Measurements from ENCODE around the gene CDC7.
"Not testable (repeated sequence)": the region's sequence is repeated elsewhere in the genome, so short reads cannot be mapped to it uniquely, and the experiment has no call there.

Gene CDC7

DNA sequence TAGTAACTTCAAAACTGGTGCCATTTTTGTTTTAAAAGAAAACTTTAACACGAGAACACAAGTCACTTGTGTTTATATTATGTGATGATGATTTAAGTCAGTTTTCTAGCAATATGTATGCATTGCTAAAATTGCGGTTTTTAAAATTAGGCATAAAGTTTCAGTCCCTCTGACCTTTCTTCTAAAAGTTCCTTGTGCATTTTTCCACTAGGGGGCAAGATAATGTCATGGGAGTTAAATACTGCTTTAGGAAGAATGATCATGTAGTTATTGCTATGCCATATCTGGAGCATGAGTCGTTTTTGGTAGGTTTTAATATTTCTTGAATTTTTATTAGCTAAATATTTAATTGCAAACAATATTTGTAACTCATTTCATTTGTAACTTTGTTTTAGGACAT, 10.7 kb downstream of the CDC7 start:
- no peak for DNase-seq (ENCODE audit: low spot score)

DNA sequence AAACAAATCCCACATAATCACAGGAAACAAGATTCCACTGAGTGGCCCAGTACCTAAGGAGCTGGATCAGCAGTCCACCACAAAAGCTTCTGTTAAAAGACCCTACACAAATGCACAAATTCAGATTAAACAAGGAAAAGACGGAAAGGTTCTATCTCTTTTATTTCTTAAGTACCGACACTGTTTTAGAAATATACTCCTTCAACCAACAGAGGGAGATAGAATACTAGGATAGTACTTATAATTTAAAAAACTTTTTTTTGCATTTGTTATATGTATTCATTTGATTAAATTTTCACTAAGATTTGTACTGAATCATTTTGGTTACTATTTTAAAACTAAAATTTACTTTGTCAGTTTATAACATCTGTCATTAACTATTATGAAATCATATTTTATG, 12.5 kb downstream of the CDC7 start:
- no peak for DNase-seq (ENCODE audit: low spot score)

DNA sequence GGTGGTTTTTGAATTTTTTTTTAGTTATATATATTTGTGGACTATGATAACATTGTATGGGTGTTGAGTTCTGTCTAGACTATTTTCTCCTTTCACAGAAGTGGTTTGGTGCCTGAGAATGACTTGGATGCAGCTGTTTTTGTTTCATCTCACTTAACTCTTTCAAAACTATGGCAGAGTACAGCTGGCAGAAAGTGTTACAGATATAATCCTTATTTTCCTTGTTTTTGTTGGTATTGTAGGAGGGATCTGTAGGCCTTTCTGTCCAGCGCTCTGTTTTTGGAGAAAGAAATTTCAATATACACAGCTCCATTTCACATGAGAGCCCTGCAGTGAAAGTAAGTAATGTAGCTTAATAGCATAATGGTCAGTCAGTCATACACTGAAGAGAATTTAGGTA, 13.1 kb downstream of the CDC7 start:
- no peak for DNase-seq (ENCODE audit: low spot score)

DNA sequence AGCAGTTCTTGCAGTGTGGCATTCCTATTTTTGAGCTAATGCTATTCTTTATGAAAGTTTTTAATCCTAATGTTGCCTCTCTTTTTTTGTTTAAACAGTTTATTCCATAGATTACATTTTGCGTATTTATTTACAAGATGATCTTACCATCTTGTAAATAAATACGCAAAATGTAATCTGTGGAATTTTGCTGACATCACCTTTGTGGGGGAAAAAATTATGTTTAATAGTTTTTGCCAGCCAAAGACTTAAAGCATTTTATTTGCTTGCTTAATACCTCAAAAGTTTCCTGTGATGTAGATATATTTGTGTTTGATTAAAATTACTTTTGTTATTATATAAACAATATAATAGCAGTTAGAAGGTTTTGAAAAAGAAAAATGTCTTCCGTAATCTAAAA, 15.3 kb downstream of the CDC7 start:
- no peak for DNase-seq (ENCODE audit: low spot score)

DNA sequence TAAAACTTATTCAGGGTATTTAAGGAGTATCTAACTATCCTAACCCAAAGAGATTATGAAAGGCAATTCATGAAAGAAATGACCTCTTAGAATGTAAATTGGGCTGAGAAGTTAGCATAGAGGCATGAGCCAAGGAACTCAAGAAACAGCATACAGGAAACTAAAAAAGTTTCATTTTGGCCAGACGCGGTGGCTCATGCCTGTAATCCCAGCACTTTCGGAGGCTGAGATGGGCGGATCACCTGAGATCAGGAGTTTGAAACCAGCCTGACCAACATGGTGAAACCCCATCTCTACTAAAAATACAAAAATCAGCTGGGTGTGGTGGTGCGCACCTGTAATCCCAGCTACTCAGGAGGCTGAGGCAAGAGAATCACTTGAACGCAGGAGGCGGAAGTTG, 16.0 kb downstream of the CDC7 start:
- not testable (repeated sequence) for DNase-seq (ENCODE audit: low spot score)

DNA sequence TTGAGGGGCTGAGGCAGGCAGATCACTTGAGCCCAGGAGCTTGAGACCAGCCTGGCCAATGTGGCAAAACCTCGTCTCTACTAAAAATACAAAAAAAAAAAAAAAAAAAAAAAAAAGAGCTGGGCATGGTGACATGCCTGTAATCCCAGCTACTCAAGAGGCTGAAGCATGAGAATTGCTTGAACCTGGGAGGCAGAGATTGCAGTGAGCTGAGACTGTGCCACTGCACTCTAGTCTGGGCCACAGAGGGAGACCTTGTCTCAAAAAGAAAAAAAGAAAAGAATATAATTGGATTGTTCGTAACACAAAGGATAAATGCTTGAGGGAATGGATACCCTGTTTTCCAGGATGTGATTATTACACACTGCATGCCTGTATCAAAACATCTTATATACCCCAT, 18.5 kb downstream of the CDC7 start:
- DNase-seq (ENCODE audit: low spot score), result not testable (repeated sequence)

DNA sequence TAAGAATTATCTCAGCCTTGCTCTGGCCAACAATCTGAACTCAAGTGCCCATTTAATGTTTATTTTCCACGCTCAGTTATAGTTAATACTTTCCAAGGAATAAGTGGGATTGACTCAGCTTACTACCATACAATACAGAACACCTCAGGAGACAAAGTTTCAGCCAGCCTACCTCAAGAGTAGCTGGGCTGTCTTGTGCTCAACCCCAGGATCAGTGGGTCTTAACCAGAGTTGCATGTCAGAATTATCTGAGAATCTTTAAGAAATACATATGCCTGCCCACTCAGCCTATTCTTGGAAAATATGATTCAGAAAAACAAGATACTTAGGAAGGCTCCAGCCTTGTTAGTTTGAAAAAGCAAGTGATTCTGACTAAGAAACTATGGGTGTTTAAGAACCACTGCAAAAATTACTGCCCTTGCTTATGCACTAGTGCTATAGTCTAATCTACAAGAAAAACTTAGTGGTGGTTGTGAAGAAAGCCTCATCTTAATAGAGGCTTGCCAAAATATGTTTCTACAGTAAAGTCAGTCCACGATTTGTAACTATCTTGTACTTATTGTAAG, 20.4 kb downstream of the CDC7 start:
- DNase-seq (ENCODE audit: low spot score), result no peak

DNA sequence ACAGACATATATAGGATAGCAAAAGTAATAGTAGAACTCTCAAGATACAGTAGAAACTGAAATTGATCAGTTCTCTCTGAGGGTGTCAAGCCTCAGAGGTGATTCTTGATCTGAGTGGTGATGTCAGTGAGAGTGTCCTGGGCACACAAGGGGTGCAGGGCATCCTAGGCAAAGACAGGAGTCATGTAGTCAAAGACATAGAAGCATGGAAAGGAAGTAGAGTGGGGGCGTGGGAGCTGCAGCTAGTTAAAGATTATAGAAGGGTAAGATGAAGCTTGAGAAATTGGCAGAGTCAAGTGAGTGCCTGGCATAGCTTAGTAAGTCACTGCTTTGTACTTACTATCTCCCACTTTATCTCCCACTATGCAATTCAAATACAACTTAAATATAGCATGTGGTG, 22.8 kb downstream of the CDC7 start:
- DNase-seq (ENCODE audit: low spot score), result no peak

DNA sequence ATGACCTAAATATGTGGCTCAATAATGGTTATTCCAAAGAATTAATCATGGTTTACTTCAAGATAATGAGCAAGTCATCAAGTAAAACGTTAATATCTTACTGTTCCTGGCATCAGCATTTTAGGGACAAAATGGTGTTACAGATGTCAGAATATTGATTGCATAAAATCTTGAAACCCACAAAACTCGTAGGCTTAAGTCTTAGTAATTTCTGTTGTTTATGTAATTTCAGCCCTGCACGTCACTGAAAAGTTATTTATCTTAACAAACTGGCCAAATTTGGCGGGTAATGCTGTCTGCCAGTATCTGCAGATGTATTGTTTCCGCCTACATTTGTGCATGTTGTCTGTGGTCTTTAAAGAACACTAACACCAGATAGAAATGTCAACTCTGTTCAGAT, 25.8 kb downstream of the CDC7 start:
- no peak for DNase-seq (ENCODE audit: low spot score)

DNA sequence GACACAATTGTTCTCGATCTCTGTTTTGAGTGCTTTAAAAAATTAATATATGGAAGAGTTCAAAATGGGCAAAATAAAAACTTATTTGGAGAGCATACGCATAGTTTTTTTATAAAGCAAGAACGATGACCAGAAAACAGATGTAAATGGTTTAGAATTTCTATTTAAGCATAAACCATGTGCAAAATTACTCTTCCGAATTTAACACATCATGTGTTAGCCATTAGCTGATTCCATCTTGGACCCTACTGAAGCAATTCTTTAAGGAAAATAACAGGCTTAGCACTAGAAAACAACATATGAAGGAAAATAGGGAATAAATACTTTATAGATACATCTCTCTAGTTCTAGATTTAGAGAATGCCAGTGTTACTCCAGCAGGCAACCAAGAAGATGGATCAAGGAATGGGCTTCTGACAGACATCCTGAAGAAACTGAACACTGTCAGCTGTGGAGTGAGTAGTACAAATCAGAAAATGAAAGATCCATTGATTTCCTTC, 26.7 kb downstream of the CDC7 start:
- no peak for DNase-seq (ENCODE audit: low spot score)

DNA sequence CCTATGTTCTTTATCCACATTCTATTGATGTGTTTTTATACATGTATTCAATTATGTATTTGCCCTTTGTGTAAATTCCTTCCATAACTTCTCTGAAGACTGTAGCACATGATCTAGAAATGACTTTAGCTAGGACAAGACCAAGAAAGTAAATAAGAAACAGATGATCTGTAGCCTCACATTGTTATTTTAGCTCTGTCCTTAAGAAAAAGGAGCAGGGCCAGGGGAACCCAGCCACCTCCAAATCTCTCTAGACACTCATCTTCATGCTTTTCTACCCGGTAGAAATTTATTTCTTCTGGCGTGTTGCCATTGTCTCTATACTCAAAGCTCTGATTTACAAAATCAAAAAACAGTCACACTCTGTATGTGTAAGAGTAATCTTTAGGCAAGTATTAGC, 27.1 kb downstream of the CDC7 start:
- DNase-seq (ENCODE audit: low spot score), result no peak

DNA sequence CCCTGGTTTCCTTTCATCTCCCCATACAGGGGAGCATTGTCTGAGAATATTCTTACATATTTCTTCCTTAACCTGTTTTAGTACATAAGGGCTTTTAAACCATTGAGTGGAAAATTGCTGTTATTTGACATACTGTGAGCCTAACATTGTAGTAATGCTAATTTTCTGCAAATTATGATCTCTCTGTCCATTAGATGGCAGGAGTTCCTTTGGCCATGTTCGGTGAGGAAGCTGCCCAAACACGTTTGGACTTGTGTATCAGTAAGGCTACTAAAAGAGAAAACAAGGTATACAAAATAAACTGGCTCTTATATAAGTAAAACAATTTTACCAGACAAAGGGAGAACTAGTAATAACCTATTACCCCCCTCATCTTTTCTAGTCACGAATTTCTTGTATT, 29.2 kb downstream of the CDC7 start:
- DNase-seq (ENCODE audit: low spot score), result no peak

DNA sequence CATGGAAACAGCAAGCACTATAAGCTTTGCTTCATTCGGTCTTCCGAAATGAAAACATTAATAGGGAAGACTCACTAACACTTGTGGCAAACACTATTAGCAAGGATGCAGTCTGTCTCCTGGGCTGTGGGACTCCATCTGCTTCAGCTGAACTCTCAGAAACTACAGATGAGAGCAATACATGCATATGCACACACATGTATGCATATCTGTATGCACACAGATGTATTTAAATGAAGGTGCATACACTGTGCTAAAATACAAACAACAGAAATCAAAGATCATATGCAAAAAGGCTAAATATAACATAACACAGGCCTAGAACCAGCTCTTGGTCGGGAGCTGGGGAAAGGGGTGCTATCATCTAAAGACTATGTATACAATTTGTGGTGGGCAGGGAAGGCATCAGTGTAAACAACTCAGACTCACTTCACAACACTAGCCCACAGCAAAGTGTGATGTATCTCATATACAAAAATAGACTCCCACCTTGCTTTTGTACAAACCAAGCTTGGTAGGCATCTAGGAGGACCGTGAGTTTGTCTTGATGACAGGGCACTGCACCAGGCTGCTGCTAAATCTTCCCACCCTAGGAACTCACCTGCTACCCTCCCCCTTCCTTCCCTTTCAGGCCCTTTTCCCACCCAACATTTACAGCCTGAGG, 32.8 kb downstream of the CDC7 start:
- no peak for DNase-seq (ENCODE audit: low spot score)

DNA sequence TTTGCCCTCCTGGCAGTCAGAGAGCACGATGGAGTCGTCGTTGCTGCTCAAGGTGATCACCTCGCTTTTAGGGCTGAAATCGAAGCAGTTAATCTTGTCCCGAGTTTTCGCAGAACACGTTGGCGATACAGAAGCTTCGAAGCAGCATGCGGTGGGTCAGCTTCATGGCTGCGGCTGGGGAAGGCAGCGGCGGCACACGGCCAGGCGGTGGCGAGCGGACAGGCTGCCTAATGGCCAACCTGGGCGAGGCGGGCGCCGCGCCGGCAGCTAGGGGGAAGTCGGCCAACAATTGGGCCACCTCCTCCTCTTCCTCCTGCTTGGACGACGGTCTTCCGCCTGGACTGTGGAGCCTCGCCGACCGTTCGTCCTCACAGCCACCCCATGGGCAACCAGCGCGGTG, 34.8 kb downstream of the CDC7 start:
- no peak for DNase-seq (ENCODE audit: low spot score)

DNA sequence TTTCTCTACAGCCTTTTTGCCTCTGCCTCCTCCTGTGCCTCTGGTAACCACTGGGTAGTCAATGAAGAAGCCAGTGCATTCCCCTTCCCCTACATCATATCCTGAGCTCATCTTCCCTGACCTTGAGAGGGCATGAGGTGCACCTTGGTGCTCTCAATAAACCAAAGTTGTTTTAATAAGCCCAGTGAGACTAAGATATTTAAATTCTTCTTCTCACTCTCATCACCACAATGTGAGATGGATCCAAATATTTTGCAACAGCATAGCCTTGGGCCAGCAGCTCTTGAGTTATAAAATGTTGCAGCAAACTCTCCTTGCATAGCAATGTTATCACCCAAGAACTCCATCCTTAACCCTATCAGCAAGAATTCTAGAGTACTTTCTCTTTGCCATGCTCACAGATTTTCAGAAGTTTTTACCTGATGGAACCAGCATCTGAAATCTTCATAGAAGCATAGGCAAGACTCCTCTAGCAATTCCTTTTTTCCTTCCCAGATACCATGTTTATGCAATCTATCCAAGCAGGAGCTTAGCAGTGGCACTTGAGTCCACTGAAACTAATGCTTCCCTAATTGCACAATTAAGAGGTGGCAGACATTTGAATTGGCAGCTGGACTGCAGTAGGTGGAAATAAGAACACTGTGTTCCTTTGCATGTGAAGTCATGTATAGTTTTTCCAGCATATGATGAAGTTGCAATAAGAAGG, 36.8 kb downstream of the CDC7 start:
- DNase-seq (ENCODE audit: low spot score), result no peak

DNA sequence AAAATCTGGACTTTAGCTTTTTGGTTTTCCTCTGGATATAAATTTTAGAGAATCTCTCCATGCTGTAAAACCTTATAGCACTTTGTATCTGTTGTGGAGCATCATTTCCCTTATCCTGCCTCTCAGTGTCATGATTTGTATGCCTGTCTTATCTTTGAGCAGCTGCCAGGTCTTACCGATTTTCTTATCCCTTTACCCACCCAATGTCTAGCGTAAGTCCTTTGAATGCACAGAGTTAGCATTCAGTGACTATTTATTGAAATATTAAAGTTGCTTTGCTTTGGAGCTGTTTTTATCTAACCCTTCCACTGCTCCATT, 37.3 kb downstream of the CDC7 start:
- no peak for DNase-seq (ENCODE audit: low spot score)

DNA sequence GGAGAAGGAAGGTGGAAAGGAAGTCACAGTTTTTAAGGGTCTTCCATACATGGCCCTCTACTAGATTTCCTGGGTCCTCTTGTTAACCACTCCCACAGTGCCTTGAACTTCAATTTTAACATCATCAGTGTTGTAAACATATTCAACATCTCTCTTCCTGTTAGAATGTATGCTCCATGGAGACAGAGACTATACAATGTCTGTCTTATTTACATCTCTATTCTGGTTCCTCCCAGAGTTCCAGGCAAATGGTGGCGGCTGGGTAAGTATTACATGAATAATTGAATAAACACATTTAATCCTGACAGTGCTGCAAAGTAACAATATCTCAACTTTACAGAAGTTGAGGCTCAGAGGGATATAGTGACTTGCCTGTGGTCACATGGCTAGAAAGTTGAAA, 40.3 kb downstream of the CDC7 start:
- DNase-seq (ENCODE audit: low spot score), result no peak

DNA sequence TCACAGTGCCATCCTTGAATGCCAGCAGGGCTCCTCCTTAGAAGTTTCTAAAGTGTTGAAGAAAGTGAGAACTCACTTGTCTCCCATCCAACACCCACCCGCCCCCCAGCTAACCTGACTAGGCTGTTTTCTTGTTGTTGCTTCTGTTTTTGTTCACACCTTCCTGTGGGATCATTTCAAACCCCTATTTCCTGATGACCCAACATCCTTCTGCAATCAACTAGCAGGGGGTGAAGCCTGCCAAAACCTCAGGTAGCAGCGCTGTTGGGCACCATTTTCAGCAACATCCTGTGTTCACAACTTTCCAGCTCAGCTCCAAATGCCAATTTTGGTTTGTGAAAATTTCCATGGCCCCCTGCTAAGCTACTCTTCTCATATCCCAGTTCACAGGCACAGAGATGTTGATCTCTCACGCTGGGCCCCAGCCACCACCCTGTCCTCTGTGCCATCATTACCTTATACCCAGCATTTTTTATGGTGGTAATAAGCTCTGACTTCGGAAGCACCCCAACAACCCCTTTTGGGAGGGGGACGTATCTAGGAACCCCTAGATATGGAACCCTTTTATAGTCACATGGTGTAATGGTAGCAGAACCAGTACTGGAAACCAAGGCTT, 41.4 kb downstream of the CDC7 start:
- DNase-seq (ENCODE audit: low spot score), result no peak

DNA sequence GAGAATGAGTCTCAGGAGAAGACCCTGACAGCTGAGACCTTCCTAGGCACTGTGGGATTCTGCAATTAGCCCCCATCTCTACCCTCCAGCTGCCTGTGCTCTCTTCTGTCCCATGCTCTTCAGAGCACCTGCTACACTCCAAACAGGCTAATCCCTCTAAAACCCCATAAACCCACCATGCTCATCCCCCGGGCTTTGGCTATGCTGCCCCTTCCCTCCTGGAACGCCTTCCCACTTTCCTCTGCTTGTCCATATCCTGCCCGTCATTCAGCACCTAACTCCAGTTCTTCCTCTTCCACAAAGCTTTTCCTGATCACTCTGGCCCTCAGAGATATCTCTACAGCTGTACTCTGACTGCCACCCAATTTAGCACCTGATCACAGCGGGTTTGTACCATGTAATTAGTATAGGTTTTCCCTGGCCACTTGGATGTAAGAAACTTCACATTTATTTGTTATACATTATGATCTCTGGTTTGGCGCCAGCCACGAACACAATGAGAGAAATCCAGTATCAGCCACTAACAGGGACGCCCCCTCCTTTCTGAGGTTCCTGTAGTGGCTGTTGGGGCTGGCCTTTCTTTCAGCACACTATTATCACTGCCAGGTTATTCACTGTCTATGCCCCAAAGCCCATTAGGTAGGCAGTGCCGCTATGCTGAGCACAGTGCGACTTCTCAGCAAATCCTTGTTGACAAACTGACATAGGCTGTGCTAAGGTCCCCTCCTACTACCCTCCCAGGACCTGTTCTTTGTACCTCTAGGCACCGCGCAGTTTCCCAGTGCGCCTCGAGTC, 45.1 kb downstream of the CDC7 start:
- no peak for DNase-seq (ENCODE audit: low spot score)

DNA sequence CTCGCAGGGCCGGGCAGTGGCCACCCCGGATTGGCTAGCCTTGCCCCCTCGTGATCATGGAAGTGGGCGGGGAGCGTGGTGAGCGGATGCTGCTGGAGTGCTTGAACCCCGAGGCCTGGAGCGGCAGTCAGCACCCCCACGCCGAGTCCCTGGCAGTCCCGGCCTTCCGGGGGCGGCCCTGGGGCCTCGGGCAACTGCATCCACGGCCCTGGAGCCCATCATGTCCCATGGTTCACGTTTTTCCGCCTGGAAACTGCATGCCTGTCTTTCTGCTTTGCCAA, 45.6 kb downstream of the CDC7 start:
- no peak for DNase-seq (ENCODE audit: low spot score)

DNA sequence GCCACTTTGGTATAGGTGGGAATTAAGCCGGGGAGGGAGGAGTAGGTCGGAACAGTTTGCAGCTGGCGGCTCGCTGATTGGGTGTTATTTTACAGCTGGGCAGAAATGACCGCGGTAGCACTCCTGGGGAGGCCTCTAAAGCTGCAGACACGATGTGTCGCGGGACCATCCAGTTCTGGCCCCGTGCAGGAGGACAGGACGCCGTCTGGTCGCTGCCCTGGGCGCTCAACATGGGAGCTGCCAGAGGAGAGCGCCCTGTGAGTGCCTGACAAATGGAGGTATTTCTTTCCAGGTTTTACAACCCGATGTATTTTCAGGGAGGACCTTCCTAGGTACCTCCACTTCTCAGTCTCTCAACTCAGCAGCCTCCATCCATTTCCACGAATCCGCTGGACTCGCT, 46.2 kb downstream of the CDC7 start:
- DNase-seq (ENCODE audit: low spot score), result no peak

DNA sequence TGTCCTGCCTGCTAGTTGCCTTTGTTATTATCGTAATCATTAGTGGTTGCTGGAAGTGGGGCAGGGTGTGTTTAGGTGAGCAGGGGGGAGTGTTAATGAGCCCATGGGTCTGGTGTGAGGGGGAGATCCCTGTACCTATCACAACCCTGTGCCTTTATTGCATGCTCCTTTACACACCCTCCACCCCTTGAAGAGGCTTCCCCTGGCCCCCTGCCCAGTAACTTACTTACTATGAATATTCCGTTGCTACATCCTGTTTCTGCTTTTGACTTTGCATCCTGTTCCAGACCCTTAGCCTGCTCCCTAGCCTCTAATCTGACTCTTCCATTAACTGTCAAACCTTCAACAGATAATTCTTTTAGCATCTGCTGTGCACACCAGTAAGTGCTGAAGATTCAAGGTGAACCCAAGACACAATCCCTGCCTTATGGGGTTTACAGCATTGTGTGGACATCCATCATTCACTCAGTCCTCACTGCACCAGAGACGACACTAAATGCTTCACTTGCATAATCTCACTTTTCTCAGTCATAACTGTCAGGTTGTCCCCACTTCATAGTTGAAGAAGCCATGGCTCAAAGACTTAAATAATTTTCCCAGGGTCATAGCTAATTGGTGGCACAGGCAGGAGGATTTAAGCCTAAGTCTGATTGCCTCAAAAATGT, 47.9 kb downstream of the CDC7 start:
- DNase-seq (ENCODE audit: low spot score), result no peak

Data from ecto neural progenitor cell (in vitro differentiated cells).